Transverse colon (tissue), 4 donors: Measurements from ENCODE around the gene PLXNA2. TPM values are rescaled to one million over a fixed set of nuclear protein-coding genes. Genes with fewer than 3 reads are reported as not detected.

Source experiments
- DNase-seq: peaks from one replicate; pipeline ENCODE4 v3.0.0-alpha.2; 2019
- H3K27ac ChIP-seq, 4 donors: fragments of 200-600 bp; sonication (generic); 2 replicates each; pipeline ENCODE4 v1.5.1; 2016 to 2018; ENCODE audit warnings: inconsistent platforms in 4 of 4
- H3K27me3 ChIP-seq: fragments of 200-600 bp; sonication (generic); 2 replicates; pipeline ENCODE4 v1.5.1; 2017; ENCODE audit warnings: inconsistent platforms
- H3K36me3 ChIP-seq, 4 donors: fragments of 200-600 bp; sonication (generic); 2 replicates each; pipeline ENCODE4 v1.5.1; 2017 to 2019; ENCODE audit warnings: inconsistent platforms in 4 of 4
- H3K4me1 ChIP-seq, 4 donors: fragments of 200-600 bp; sonication (generic); 2 replicates each; pipeline ENCODE4 v1.5.1; 2017 to 2020; ENCODE audit warnings: inconsistent platforms in 4 of 4
- H3K4me3 ChIP-seq, 4 donors: fragments of 200-600 bp; sonication (generic); 1 replicate in 1 of 4; 2 replicates in 3 of 4; pipeline versions ENCODE4 v1.5.1 to v1.6.1; 2017 to 2019; ENCODE audit warnings: inconsistent platforms in 4 of 4
- H3K9me3 ChIP-seq, 2 donors: fragments of 200-600 bp; sonication (generic); 2 replicates each; pipeline ENCODE4 v1.5.1; 2017 to 2019; ENCODE audit warnings: inconsistent platforms in 2 of 2
- EP300 ChIP-seq: sonication (generic); formaldehyde crosslinking; IDR thresholded peaks from one replicate; pipeline ENCODE4 v1.6.1; 2017; ENCODE audit warnings: antibody characterized with exemption, low read depth
- POLR2A ChIP-seq: fragments of 450-650 bp; IDR thresholded peaks from one replicate; pipeline ENCODE4 v1.6.1; 2016; ENCODE audit warnings: antibody characterized with exemption, mild to moderate bottlenecking, moderate library complexity
- POLR2AphosphoS5 ChIP-seq, 3 donors: sonication (generic); formaldehyde crosslinking; IDR thresholded peaks; one replicate each; pipeline ENCODE4 v1.6.1; 2016; ENCODE audit warnings: antibody characterized with exemption in 3 of 3
- WGBS, 2 donors: methylation state at CpG; one replicate each; pipeline ENCODE4 v1.1.5; 2018; ENCODE audit warnings: low coverage in 1 of 2; 5-methylcytosine and 5-hydroxymethylcytosine counted together
- in situ Hi-C, 4 donors: fragments of 200-750 bp; cut with MboI; loops; one replicate each; pipeline versions ENCODE4 v1.15.0 to v1.15.1; 2017; ENCODE audit warnings: low sequenced_read_pairs in 3 of 4, low pct_ligation_motif_present in 1 of 4, low pct_unique_long_range_greater_than_20kb in 1 of 4
- intact Hi-C: fragments of 100-400 bp; cut with DNase I; formaldehyde crosslinking; loops from one replicate; pipeline ENCODE4 v1.15.1; 2023; ENCODE audit warnings: low total_unique reads
- total RNA-seq, 4 donors: library from RNA; depleted of rRNA; stranded (reverse); fragments of >200 nt; gene quantifications; one replicate each; pipeline ENCODE4 v1.1.0, GENCODE V29; 2016
- TF ChIP-seq, protein P1 (sequence below), 5 experiments: fragments of 200-600 bp in 3 of 5; fragments of 450-650 bp in 2 of 5; sonication (generic) in 3 of 5; IDR thresholded peaks; 1 replicate in 2 of 5; 2 replicates in 3 of 5; pipeline ENCODE4 v1.5.1; 2016 to 2017; ENCODE audit warnings: antibody characterized with exemption in 5 of 5, inconsistent platforms in 3 of 5, mild to moderate bottlenecking in 2 of 5, moderate library complexity in 1 of 5

Gene PLXNA2
- total RNA-seq, 4 donors from 2014 or later, result 77.4 to 140 (median 85.5) TPM

DNA sequence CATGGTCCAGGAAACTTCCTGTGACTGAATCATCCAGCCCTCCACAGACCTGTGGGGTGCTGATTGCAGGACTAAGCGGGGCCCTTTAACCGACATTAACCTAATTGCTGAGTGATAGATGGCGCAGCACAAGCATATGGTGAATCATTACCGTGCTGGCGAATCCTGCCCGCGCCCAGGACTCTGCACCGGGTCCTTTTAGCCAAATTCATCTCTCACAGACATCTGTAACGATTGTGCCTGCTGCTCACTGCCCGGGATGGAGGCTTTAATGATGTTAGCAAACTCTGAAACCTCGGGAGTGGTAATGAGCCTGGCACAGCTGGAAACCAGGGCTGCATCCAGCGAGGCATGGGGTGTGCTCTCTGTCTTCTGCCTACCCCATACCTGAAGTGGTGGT is 185.9 kb downstream of the PLXNA2 start:
- Histone ChIP-seq H3K9me3 (no peaks in the 10 kb centered on the region), H3K4me1 (no peaks in the 10 kb centered on the region), H3K27me3 (no peaks in the 10 kb centered on the region), H3K27ac (no peak overlapping the region), H3K4me3 (no peak overlapping the region), H3K36me3 (no peaks in the 10 kb centered on the region)
- in situ Hi-C loops (no loop called here), intact Hi-C loops (no loop called here)
- no peak for DNase-seq
- WGBS, 2 donors, result 86 to 93% methylated on average over 3 to 12 of the region's 12 CpGs
- TF ChIP-seq EP300 (no peak), POLR2AphosphoS5 (IDR thresholded peaks at IDR 0.05) (no peak), POLR2A (no peak)
- TF ChIP-seq, protein P1, sequence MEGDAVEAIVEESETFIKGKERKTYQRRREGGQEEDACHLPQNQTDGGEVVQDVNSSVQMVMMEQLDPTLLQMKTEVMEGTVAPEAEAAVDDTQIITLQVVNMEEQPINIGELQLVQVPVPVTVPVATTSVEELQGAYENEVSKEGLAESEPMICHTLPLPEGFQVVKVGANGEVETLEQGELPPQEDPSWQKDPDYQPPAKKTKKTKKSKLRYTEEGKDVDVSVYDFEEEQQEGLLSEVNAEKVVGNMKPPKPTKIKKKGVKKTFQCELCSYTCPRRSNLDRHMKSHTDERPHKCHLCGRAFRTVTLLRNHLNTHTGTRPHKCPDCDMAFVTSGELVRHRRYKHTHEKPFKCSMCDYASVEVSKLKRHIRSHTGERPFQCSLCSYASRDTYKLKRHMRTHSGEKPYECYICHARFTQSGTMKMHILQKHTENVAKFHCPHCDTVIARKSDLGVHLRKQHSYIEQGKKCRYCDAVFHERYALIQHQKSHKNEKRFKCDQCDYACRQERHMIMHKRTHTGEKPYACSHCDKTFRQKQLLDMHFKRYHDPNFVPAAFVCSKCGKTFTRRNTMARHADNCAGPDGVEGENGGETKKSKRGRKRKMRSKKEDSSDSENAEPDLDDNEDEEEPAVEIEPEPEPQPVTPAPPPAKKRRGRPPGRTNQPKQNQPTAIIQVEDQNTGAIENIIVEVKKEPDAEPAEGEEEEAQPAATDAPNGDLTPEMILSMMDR (IDR thresholded peaks at IDR 0.05), result no peak

DNA sequence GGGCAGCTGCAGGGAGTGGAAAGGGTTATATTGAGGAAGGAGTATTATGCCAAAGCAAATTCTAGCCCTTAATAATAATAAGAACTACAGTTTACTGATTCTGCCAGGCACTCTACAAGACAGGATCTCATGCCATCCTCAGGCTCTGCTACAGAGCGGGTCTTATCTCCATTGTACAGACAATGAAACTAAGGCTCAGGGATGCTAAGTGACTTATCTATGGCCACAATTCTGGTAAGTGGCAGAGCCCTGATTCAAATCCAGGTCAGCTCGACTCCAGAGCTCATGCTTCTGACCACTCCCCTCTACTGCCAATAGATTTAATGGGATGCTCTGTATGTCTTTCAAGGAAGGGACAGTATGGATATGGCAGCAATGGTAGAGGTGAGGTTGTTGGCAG is 187.1 kb downstream of the PLXNA2 start:
- 67% methylated on average over 2 of the region's 2 CpGs; no CpG with 5 or more reads in 1 of the 2 donors for WGBS, 2 donors
- H3K4me3 ChIP-seq, result no peak overlapping the region
- no peaks in the 10 kb centered on the region for H3K9me3 ChIP-seq
- H3K4me1 ChIP-seq, result no peaks in the 10 kb centered on the region
- no peak for TF ChIP-seq POLR2AphosphoS5 (IDR thresholded peaks at IDR 0.05)
- TF ChIP-seq POLR2A, result no peak
- no peak for TF ChIP-seq EP300
- TF ChIP-seq, protein P1 (IDR thresholded peaks at IDR 0.05), result no peak
- in situ Hi-C loops, result no loop called here
- H3K36me3 ChIP-seq, result no peaks in the 10 kb centered on the region
- DNase-seq, result no peak
- no peak overlapping the region for H3K27ac ChIP-seq
- intact Hi-C loops, result no loop called here
- H3K27me3 ChIP-seq, result no peaks in the 10 kb centered on the region

- DNase-seq, result no peak
- Histone ChIP-seq H3K36me3 (no peaks in the 10 kb centered on the region), H3K4me3 (no peak overlapping the region), H3K27ac (no peak overlapping the region), H3K4me1 (no peaks in the 10 kb centered on the region), H3K9me3 (no peaks in the 10 kb centered on the region), H3K27me3 (no peaks in the 10 kb centered on the region)
- in situ Hi-C loops (no loop called here), intact Hi-C loops (no loop called here)
- no peak for TF ChIP-seq EP300
- TF ChIP-seq, protein P1 (IDR thresholded peaks at IDR 0.05), result no peak
- no peak for TF ChIP-seq POLR2AphosphoS5 (IDR thresholded peaks at IDR 0.05)
- no peak for TF ChIP-seq POLR2A
- WGBS, 2 donors, result 61 to 62% methylated on average over 9 to 11 of the region's 11 CpGs
Observed at GRCh38 chr1:208055535-208055934, 188.6 kb downstream of the PLXNA2 start.

GRCh38 chr1:208054911-208055379 is 189.2 kb downstream of the PLXNA2 start:
- Histone ChIP-seq H3K4me3 (no peak overlapping the region), H3K27ac (no peak overlapping the region), H3K9me3 (no peaks in the 10 kb centered on the region), H3K27me3 (no peaks in the 10 kb centered on the region), H3K4me1 (no peaks in the 10 kb centered on the region), H3K36me3 (no peaks in the 10 kb centered on the region)
- DNase-seq, result no peak
- in situ Hi-C loops, result no loop called here
- TF ChIP-seq EP300, result no peak
- TF ChIP-seq, protein P1 (IDR thresholded peaks at IDR 0.05), result no peak
- intact Hi-C loops, result no loop called here
- 50 to 59% methylated on average over 4 to 13 of the region's 13 CpGs for WGBS, 2 donors
